ENCODE results near the gene CHMP3. TPM values are rescaled to one million over a fixed set of nuclear protein-coding genes. Genes with fewer than 3 reads are reported as not detected.

Gene CHMP3
- total RNA-seq, 2 donors from 2014 or later: 20.5 to 29.3 TPM

DNA sequence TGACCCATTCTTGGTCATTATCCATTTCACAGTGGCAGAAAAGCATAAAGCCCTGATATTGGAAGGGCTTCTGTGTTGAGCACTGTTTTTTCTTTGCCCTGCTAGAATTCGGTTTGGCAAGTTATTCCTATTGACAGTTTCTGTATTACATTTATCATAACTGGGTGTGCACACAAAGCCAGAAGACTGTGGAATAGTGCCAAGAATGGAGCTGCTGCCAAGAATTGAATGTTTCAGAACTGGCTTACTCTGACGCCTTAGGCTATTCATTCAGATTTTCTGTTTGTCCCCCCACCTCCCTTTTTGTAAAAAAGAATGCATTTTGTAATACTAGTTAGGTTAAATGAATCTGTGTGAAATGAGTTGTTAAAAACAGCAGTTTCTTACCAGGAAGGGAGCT, 109.4 kb downstream of the CHMP3 start:
- no peak overlapping the region for H3K27ac ChIP-seq (ENCODE audit: low read depth, low read length)
- no peaks in the 10 kb centered on the region for H3K27me3 Mint-ChIP-seq (ENCODE audit: insufficient read depth)

More for the DNA sequence above, 109.4 kb downstream of the CHMP3 start:
- no peak for DNase-seq
- Histone ChIP-seq H3K9me3 (ENCODE audit: control insufficient read depth, low read length) (peaks cover 14% of the 10 kb centered on the region), H3K4me3 (ENCODE audit: low read length) (no peak overlapping the region), H3K36me3 (ENCODE audit: control insufficient read depth, insufficient read depth, low read length) (peaks cover 86% of the 10 kb centered on the region), H3K4me1 (ENCODE audit: control insufficient read depth, insufficient read depth, low read length) (no peaks in the 10 kb centered on the region), H3K27me3 (ENCODE audit: control insufficient read depth, insufficient read depth, low read length, poor library complexity, severe bottlenecking) (no peaks in the 10 kb centered on the region), H3K9ac (ENCODE audit: extremely low read depth, low read length, poor library complexity, severe bottlenecking) (no peak overlapping the region)
- H3K4me1 Mint-ChIP-seq: peaks cover 16% of the 10 kb centered on the region
- TF ChIP-seq, protein P1, sequence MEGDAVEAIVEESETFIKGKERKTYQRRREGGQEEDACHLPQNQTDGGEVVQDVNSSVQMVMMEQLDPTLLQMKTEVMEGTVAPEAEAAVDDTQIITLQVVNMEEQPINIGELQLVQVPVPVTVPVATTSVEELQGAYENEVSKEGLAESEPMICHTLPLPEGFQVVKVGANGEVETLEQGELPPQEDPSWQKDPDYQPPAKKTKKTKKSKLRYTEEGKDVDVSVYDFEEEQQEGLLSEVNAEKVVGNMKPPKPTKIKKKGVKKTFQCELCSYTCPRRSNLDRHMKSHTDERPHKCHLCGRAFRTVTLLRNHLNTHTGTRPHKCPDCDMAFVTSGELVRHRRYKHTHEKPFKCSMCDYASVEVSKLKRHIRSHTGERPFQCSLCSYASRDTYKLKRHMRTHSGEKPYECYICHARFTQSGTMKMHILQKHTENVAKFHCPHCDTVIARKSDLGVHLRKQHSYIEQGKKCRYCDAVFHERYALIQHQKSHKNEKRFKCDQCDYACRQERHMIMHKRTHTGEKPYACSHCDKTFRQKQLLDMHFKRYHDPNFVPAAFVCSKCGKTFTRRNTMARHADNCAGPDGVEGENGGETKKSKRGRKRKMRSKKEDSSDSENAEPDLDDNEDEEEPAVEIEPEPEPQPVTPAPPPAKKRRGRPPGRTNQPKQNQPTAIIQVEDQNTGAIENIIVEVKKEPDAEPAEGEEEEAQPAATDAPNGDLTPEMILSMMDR (conservative IDR thresholded peaks at IDR 0.05): no peak
- H3K27ac Mint-ChIP-seq: no peak overlapping the region
- no peaks in the 10 kb centered on the region for H3K9me3 Mint-ChIP-seq
- H3K4me3 Mint-ChIP-seq: no peak overlapping the region
- H3K36me3 Mint-ChIP-seq (ENCODE audit: low read depth): peaks cover 79% of the 10 kb centered on the region
- 90 to 100% methylated on average over 1 to 2 of the region's 2 CpGs for WGBS, 2 experiments (ENCODE audit: insufficient coverage in 1 of 2, insufficient read length in 1 of 2)

Other genes with a start within 250 kb of the CHMP3 start
- 1 to 10 TPM; 2.9 to 3.8 TPM for gene REEP1, start 225.8 kb downstream of the CHMP3 start, total RNA-seq
- 10 to 100 TPM; 31.8 to 34.4 TPM for gene KDM3A, start 122.1 kb downstream of the CHMP3 start, total RNA-seq
- gene RNF103, start 60.4 kb upstream of the CHMP3 start, total RNA-seq: 10 to 100 TPM; 11.9 to 17.9 TPM
- gene RMND5A, start 156.8 kb upstream of the CHMP3 start, total RNA-seq: 10 to 100 TPM; 45.4 to 49.3 TPM
- gene CD8A, start 227.5 kb upstream of the CHMP3 start, total RNA-seq: under 1 TPM in 1 of 2 donors, not detected in 1; 0.18 TPM

Measured in endodermal cell (in vitro differentiated cells).